CD4-positive, alpha-beta T cell treated with Interleukin-6 for 4 hours (primary cell): ENCODE data around the gene KATNB1.

Source experiments
- DNase-seq: peaks from one replicate; pipeline ENCODE4 v3.0.0-alpha.2; 2020; ENCODE audit warnings: mixed read lengths

KATNB1 gene

GRCh38 chr16:57759541-57760356 is 24.2 kb downstream of the KATNB1 start:
- no peak for DNase-seq

- no peak for DNase-seq
Observed at GRCh38 chr16:57760357-57761160, 25.0 kb downstream of the KATNB1 start.

DNA sequence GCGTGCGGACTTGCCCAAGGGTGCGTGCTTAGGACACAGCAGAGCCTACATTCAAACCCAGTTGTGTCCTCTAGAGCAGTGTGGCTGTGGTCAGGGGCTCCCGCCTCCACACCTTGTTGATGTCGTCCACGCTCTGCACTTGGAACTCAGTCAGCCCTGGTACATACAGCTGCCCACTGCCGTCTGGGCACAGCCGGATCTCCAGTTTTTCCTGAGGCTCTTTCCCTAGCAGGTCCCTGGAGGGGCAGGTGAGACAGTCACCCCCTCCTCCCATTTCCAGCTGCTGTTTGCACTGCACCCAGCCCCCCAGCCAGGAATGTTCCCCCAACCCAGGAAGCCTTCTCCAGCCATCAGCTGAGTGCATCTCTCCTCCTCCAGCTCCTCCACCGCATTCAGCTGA is 25.7 kb downstream of the KATNB1 start:
- DNase-seq = no peak

- no peak for DNase-seq
Observed at GRCh38 chr16:57761957-57762356, 26.4 kb downstream of the KATNB1 start.

GRCh38 chr16:57762365-57763040 is 26.9 kb downstream of the KATNB1 start:
- no peak for DNase-seq

DNA sequence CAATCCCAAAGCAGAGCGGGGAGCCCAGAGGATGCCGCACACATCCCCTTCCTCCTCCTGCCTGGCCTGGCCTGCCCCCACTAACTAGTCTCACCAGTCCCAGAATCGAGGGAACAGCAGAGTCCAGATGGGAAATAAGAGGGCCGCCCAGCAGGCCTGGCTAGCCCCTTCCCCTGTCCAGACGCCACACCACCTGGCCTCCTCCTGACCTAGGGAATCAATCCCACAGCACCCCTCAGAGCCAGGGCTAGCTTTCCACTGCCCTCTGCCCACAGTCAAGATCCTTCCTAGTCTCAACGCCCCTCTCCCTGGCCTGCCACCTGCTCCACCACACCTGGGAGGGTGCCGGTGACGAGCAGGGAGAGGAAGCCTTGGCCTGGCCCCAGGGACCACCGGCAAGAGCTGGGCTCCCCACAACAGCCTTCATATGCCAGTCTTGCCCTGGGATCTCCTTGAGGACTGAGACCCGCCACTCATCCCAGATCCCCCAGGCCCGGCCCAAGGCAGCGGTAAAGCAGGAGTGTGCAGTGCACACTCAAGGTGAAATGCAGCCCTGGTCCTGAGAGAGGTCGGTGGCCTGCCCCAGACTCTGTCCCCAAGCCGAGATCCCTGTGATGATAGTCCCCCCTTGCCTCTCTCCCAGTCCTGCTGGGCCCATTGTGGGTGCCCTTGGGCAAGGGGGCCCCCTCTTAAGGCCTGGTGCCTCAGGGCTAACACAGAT is 27.9 kb downstream of the KATNB1 start:
- DNase-seq = no peak

DNA sequence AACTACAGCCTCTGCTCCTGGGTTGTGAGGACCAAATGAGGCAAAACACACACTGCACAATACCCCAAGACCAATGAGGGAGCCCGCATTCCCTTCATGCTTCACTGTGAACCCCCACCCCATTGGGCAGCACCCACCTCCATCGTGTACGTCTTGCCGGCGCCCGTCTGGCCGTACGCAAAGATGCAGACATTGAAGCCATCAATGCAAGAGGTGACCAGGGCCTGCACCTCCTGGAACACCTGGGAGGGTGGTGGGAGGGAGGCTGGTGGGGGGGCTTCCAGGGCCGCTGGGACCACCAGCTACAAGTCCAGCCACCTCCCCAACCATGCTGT is 28.4 kb downstream of the KATNB1 start:
- DNase-seq = no peak

DNA sequence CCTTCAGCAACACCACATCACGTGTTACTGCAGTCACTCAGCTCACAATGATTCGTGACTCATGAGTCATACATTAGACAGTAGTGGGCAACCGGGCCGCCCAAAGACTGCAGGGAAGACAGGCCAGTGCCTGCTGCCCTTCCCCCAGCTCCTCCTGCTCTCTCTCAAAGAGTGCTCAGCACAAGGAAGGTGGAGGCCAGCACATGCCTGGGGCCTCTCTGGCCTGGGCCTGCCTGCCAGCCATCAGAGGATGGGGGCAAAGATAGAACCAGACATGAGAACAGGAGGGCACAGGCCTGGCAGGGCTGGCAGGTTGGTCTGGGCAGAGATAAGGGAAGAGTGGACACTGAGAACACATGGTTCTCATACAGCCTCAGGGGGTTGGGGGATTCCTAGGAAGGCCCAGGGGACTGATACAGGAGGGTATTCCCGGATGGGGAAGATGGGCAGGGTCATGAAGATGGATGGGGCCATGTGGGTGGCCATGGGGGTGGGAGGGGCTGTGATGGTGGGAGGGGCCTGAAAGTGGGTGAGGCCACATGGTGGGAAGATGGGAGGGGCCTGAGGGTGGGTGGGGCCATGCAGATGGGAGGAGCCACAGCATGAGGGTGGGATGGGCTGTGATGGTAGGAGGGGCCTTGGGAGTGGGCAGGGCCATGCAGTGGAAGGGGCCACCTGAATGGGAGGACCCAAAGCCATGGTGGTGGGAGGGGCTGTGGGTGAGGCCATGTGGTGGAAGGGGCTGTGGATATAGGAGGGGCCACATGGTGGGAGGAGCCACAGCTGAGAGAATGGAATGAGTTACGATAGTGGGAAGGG is 29.0 kb downstream of the KATNB1 start:
- DNase-seq = no peak

- DNase-seq = no peak
Observed at GRCh38 chr16:57765160-57765728, 29.7 kb downstream of the KATNB1 start.

- no peak for DNase-seq
Observed at GRCh38 chr16:57766714-57767348, 31.3 kb downstream of the KATNB1 start.

GRCh38 chr16:57769541-57770145 is 34.1 kb downstream of the KATNB1 start:
- no peak for DNase-seq

DNA sequence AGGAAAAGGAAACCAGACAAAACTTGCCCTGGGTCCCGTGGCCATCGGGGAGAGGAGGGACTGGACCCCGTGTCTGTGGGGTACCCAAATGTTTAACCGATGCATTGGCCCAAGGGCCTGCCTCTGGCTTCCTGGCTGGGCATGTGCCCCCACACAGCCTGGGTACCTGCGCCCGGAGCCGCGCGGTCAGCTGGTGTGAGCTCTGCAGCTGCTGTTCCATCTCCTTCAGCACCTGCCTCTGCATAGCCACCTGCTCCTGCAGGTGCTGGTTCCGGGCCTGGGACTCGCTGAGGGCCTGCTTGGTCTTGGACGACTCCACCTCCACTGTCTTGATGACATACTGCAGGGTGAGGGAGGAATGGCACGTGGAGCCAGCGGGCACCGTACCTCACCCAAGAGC is 34.8 kb downstream of the KATNB1 start:
- no peak for DNase-seq

GRCh38 chr16:57771141-57771785 is 35.7 kb downstream of the KATNB1 start:
- DNase-seq = no peak

DNA sequence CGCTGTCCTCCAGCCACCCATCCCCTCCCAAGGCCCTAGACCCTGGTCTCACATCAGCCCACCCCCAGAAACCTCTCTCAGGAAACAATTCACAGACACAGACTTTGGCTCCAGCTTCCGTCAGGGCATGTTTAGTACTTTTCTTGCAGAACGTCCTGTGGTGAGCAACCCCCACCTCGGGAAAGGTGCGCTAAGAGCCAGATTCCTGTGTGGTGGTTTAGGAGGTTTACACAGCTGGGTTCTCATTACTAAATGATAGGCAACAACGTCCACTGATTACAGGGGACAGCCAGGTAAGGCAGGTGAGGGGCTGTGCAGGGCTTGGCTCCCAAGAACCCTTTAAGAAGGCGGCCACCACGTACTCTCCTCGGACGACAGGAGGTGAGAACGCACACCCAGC is 37.4 kb downstream of the KATNB1 start:
- DNase-seq = no peak

GRCh38 chr16:57773655-57774295 is 38.2 kb downstream of the KATNB1 start:
- no peak for DNase-seq

DNA sequence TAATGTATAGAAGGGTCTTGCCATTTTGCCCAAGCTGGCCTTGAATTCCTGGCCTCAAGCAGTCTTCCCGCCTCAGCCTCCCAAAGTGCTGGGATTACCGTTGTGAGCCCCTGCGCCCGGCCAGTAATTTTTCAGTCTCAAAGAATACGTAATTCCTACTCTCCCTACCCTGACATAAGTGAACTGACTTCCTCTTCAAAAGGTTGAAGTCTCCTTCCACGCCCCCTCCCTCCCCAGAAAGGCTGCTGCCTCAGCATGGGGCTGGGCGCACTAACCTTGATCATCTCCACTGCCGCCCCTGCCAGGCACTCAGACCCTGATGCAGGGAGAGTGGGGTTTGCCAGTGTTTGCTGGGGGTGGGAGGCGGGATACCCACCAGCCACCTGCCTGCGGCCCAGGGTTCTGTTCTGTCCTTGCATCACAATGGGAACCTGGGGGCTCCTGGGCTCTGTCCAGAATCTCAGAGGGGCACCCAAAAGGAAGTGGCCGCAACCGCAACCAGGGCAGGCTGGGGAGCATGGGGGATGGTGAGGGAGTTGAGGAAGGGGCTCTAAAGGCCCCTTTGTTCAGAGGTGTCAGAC is 39.2 kb downstream of the KATNB1 start:
- no peak for DNase-seq

DNA sequence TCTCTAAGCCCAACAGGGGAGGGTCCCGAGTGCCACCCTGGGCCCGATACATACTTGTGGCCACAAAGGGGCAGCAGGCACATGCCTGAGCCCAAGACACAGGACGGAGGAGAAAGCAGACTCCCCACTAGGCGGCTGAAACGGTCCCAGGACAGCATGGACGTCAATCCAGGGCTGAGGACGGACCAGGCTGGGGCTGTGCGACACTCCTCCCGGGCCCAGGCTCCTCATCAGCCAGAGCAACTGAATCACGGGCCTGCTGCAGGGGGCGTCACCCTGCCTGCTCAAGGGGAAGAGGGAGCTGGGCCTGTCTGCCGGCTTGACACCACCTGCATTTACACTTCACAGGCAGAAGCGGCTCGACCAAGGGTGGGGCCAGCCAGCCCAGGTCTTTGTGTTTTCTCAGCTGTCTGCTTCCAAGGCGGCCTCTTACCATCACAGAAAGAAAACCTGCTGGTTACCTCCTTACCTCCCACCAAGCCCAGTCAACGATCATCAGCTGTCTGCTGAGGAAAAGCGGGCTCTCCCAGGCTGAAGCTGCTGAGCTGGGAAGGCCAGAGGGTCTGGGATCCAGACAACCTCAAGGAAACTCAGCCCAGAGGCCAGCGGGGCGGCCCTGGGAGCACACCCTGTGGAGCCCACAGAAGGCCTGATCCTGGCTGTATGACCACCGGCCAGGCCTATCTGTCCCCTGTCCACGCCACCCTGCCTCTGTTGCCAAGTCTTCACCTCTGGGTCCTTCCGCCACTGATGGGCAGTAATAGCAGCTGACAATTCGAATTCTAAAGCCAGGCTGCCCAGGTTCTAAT is 40.3 kb downstream of the KATNB1 start:
- no peak for DNase-seq

DNA sequence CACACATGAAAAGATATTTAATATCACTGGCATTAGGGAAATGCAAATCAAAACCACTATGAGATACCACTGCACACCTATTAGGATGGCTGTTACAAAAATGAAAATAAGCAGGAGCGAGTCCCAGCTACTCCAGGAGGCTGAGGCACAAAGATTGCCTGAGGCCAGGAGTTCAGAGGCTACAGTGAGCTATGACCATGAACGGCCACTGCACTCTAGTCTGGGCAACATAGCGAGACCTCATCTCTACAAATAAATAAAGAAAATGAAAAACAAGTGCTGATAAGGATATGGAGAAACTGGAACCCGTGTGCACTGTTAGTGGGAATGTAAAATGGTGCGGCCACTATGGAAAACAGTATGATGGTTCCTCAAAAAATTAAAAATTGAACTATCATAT is 43.1 kb downstream of the KATNB1 start:
- no peak for DNase-seq
